HG03520 (cell line): ENCODE measurements around the gene PRKG1.

Experiments used
- ATAC-seq: cut with Tn5 transposase; IDR thresholded peaks from one replicate; pipeline ENCODE4 v1.9.1; 2021; ENCODE audit warnings: mild to moderate bottlenecking, moderate library complexity; ENCODE audit not compliant: unreplicated experiment

Gene PRKG1

GRCh38 chr10:51215951-51216834 lies 141.9 kb downstream of the PRKG1 start:
- ATAC-seq, result no peak

GRCh38 chr10:51217505-51217904 lies 143.2 kb downstream of the PRKG1 start:
- ATAC-seq, result no peak

- ATAC-seq, result no peak
Measured at GRCh38 chr10:51224671-51225161, 150.4 kb downstream of the PRKG1 start.

GRCh38 chr10:51227897-51228713 lies 153.8 kb downstream of the PRKG1 start:
- ATAC-seq, result no peak

- ATAC-seq, result no peak
Measured at GRCh38 chr10:51228714-51229100, 154.4 kb downstream of the PRKG1 start.

GRCh38 chr10:51230887-51231585 lies 156.7 kb downstream of the PRKG1 start:
- ATAC-seq, result no peak

- ATAC-seq, result no peak
Measured at GRCh38 chr10:51231754-51232153, 157.5 kb downstream of the PRKG1 start.

GRCh38 chr10:51233337-51234100 lies 159.2 kb downstream of the PRKG1 start:
- no peak for ATAC-seq

- ATAC-seq, result no peak
Measured at GRCh38 chr10:51235865-51236264, 161.6 kb downstream of the PRKG1 start.

- ATAC-seq, result no peak
Measured at GRCh38 chr10:51239006-51239405, 164.7 kb downstream of the PRKG1 start.

GRCh38 chr10:51241461-51241860 lies 167.2 kb downstream of the PRKG1 start:
- ATAC-seq, result no peak

- ATAC-seq, result no peak
Measured at GRCh38 chr10:51242393-51242792, 168.1 kb downstream of the PRKG1 start.

GRCh38 chr10:51244309-51244708 lies 170.0 kb downstream of the PRKG1 start:
- ATAC-seq, result no peak

- no peak for ATAC-seq
Measured at GRCh38 chr10:51244748-51245490, 170.6 kb downstream of the PRKG1 start.

GRCh38 chr10:51246156-51246555 lies 171.9 kb downstream of the PRKG1 start:
- ATAC-seq, result no peak

- no peak for ATAC-seq
Measured at GRCh38 chr10:51250278-51250920, 176.1 kb downstream of the PRKG1 start.

GRCh38 chr10:51251110-51251509 lies 176.8 kb downstream of the PRKG1 start:
- no peak for ATAC-seq

- no peak for ATAC-seq
Measured at GRCh38 chr10:51255381-51255780, 181.1 kb downstream of the PRKG1 start.
